RWPE2 (cell line): ENCODE measurements around the gene MYL6B.

Source experiments
- ATAC-seq: fragments of 200-7000 bp; cut with Tn5 transposase; 3 replicates; pipeline ENCODE4 v1.9.1; 2021; ENCODE audit warnings: low read depth
- DNase-seq: peaks from one replicate; pipeline ENCODE4 v3.0.0-alpha.2; 2020; ENCODE audit warnings: low spot score
- H3K27ac ChIP-seq: fragments of 450-650 bp; 2 replicates; pipeline ENCODE4 v1.5.1; 2017; ENCODE audit warnings: mild to moderate bottlenecking; ENCODE audit not compliant: poor library complexity, severe bottlenecking
- H3K27me3 ChIP-seq: fragments of 250-450 bp; sonication (Bioruptor Pico); 2 replicates; pipeline ENCODE4 v1.5.1; 2021; ENCODE audit warnings: mild to moderate bottlenecking, moderate library complexity; ENCODE audit not compliant: insufficient read depth, poor library complexity, severe bottlenecking
- H3K36me3 ChIP-seq: fragments of 250-450 bp; sonication (Bioruptor Pico); 2 replicates; pipeline ENCODE4 v1.5.1; 2020; ENCODE audit warnings: low read depth, mild to moderate bottlenecking, moderate library complexity
- H3K4me1 ChIP-seq: fragments of 250-450 bp; sonication (Bioruptor Pico); 2 replicates; pipeline ENCODE4 v1.5.1; 2021; ENCODE audit warnings: mild to moderate bottlenecking, moderate library complexity; ENCODE audit not compliant: insufficient read depth, poor library complexity, severe bottlenecking
- H3K4me3 ChIP-seq: fragments of 250-450 bp; sonication (Bioruptor Pico); 2 replicates; pipeline ENCODE4 v1.5.1; 2021; ENCODE audit warnings: mild to moderate bottlenecking, moderate library complexity; ENCODE audit not compliant: severe bottlenecking
- H3K9me3 ChIP-seq: fragments of 250-450 bp; sonication (Bioruptor Pico); 2 replicates; pipeline ENCODE4 v1.5.1; 2021; ENCODE audit warnings: mild to moderate bottlenecking, moderate library complexity; ENCODE audit not compliant: severe bottlenecking
- TF ChIP-seq, protein P1 (sequence below): fragments of 450-650 bp; IDR thresholded peaks from one replicate; pipeline ENCODE4 v1.5.1; 2017; ENCODE audit warnings: mild to moderate bottlenecking, moderate library complexity; ENCODE audit not compliant: poor library complexity, severe bottlenecking

MYL6B gene

DNA sequence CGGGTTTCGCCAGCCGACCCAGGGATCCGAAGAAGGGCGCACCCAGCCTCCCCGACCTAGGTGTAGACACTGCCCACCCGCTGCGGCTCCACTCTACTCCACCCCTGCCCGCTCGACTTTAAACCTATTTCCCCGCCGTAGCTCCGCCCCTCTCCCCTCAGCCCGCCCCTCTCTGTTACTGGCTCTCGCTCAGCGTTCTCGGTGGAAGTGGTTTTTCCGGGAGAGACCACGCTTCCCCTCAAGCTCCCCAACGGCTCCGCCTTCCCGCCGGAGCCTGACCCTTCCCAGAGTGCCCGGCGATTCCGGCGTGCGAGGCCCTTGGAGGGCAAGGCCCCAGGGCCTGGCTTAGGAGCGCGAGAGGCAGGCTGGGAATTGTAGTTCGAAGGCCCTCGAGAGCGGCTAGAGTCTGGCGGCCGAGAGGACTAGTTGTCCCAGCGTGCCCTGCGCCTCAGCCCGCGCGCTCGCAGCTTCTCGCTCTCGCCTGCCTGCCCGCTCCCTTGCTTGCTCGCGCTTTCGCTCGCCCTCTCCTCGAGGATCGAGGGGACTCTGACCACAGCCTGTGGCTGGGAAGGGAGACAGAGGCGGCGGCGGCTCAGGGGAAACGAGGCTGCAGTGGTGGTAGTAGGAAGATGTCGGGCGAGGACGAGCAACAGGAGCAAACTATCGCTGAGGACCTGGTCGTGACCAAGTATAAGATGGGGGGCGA, 48.1 kb upstream of the MYL6B start, which contains the start of gene PA2G4:
PA2G4 (plus strand) TSS at position 451 of the 706 bp plus-strand sequence; CDS start at position 630, 179 bp downstream.
- no peaks in the 10 kb centered on the region for H3K27me3 ChIP-seq
- H3K36me3 ChIP-seq: peaks cover 47% of the 10 kb centered on the region
- peak within 1 kb of the TSS; percentile 69 for H3K27ac ChIP-seq

DNA sequence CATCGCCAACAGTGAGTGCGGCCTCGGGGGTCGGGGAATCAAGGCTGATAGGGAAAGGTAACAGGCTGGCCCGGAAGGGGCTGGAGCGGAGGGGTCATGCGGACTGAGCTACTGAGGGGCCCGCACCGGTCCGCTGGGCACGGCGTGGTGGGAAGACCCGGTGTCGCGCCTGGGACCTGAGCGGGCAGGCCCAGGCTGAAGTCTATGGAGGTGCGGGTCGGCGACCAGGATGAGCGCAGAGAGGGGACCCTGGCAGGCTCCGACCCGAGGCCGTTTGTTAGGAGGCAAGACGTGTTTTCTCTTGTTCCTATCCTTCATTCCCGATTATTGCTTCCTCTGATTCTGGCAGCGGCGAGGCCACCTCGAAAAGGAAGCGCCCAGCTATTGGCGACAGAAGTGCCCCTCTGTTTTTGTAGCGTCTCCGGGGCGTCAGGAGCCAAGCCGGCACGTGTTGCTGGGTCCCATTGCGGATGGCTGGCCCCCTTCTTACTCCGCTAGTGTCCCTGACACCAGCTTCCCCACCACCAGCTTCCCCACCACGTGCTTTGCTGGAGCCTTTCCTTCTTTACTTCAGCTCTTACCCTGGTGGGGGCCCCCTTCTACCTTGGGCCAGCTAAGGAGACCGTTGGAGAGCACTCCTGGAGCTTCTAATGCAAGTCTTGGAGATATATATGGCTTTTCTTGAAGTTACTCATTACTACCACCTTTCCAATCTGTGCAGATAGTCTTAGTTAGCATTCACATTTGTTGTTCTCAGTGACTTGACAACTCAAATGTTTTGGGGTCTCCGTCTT, 47.4 kb upstream of the MYL6B start:
- Histone ChIP-seq H3K27me3 (no peaks in the 10 kb centered on the region), H3K27ac (peak overlapping the region; percentile 69), H3K36me3 (peaks cover 53% of the 10 kb centered on the region), H3K9me3 (no peaks in the 10 kb centered on the region), H3K4me3 (peak overlapping the region; percentile 77), H3K4me1 (peaks cover 8% of the 10 kb centered on the region)
- peak; percentile 62 for DNase-seq
- TF ChIP-seq, protein P1, sequence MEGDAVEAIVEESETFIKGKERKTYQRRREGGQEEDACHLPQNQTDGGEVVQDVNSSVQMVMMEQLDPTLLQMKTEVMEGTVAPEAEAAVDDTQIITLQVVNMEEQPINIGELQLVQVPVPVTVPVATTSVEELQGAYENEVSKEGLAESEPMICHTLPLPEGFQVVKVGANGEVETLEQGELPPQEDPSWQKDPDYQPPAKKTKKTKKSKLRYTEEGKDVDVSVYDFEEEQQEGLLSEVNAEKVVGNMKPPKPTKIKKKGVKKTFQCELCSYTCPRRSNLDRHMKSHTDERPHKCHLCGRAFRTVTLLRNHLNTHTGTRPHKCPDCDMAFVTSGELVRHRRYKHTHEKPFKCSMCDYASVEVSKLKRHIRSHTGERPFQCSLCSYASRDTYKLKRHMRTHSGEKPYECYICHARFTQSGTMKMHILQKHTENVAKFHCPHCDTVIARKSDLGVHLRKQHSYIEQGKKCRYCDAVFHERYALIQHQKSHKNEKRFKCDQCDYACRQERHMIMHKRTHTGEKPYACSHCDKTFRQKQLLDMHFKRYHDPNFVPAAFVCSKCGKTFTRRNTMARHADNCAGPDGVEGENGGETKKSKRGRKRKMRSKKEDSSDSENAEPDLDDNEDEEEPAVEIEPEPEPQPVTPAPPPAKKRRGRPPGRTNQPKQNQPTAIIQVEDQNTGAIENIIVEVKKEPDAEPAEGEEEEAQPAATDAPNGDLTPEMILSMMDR: peak; percentile 13
- peak; percentile 2; the same call in 2 of the 3 replicates for ATAC-seq

More for the DNA sequence above, 48.1 kb upstream of the MYL6B start, which contains the start of gene PA2G4:
- ATAC-seq (peak; percentile 97), DNase-seq (peak; percentile 98)
- H3K9me3 ChIP-seq: no peaks in the 10 kb centered on the region
- H3K4me1 ChIP-seq: peaks cover 8% of the 10 kb centered on the region
- H3K4me3 ChIP-seq: peak within 1 kb of the TSS; percentile 77
- TF ChIP-seq, protein P1: no peak

DNA sequence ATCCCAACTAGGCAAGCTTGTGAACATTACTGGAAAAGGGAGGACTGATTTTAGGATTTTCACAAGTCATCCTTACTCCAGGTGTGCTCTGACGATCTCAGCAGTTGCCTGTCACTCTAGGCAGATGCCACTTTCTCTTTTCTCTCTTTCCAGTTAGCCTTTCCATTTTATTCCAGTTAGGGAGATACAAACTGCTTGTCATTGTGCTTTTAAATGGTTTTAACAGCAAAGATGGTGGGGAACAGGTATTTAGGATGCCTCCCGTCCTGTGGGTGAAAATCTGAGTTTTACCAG, 46.8 kb upstream of the MYL6B start:
- TF ChIP-seq, protein P1: no peak

DNA sequence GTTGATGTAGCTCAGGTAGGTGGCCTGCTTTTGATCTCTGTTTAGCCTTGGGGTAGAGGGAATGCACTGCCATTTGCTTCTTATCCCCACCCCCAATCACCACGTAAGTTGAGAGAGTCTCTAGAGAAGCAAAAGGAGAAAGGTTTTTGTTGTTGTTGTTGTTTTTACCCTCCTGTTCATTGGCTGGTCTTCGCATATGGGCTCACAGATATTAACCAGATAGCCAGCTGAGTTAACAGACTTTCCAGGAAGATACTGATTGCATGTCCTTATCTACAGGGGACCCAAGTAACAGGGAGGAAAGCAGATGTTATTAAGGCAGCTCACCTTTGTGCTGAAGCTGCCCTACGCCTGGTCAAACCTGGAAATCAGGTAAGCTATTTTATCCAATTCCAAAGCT, 45.1 kb upstream of the MYL6B start:
- peaks cover 11% of the 10 kb centered on the region for H3K4me1 ChIP-seq
- no peaks in the 10 kb centered on the region for H3K27me3 ChIP-seq
- H3K9me3 ChIP-seq: no peaks in the 10 kb centered on the region
- H3K27ac ChIP-seq: no peak overlapping the region
- no peak for ATAC-seq
- no peak for DNase-seq
- no peak overlapping the region for H3K4me3 ChIP-seq
- TF ChIP-seq, protein P1: no peak
- peaks cover 72% of the 10 kb centered on the region for H3K36me3 ChIP-seq

More for the DNA sequence above, 46.8 kb upstream of the MYL6B start:
- H3K36me3 ChIP-seq: peaks cover 55% of the 10 kb centered on the region
- DNase-seq (no peak), ATAC-seq (no peak)
- H3K9me3 ChIP-seq: no peaks in the 10 kb centered on the region
- peak overlapping the region; percentile 69 for H3K27ac ChIP-seq
- no peaks in the 10 kb centered on the region for H3K27me3 ChIP-seq
- peaks cover 11% of the 10 kb centered on the region for H3K4me1 ChIP-seq
- peak overlapping the region; percentile 77 for H3K4me3 ChIP-seq
